Testis (tissue), 3 donors: ENCODE data around the gene LRP1B. TPM values are rescaled to one million over a fixed set of nuclear protein-coding genes. Genes with fewer than 3 reads are reported as not detected.

Experiments
- DNase-seq: peaks from one replicate; pipeline ENCODE4 v3.0.0-alpha.2; 2019
- H3K27ac ChIP-seq, 2 donors: fragments of 200-600 bp; sonication (generic); one replicate each; pipeline ENCODE4 v1.5.1; 2019
- H3K27me3 ChIP-seq: fragments of 200-600 bp; sonication (generic); one replicate; pipeline ENCODE4 v1.5.1; 2019
- H3K36me3 ChIP-seq: fragments of 200-600 bp; sonication (generic); one replicate; pipeline ENCODE4 v1.5.1; 2017; ENCODE audit warnings: low read depth; ENCODE audit errors: missing control alignments
- H3K4me1 ChIP-seq: fragments of 200-600 bp; sonication (generic); one replicate; pipeline ENCODE4 v1.5.1; 2019
- H3K4me3 ChIP-seq, 2 donors: fragments of 200-600 bp; sonication (generic); one replicate each; pipeline ENCODE4 v1.5.1; 2017 to 2019
- H3K9me3 ChIP-seq: fragments of 200-600 bp; sonication (generic); one replicate; pipeline ENCODE4 v1.5.1; 2017
- CTCF ChIP-seq, 3 experiments: fragments of 450-650 bp in 2 of 3; fragments of 200-600 bp in 1 of 3; sonication (generic) in 1 of 3; IDR thresholded peaks; one replicate each; pipeline ENCODE4 v1.5.1; 2016 to 2019; ENCODE audit warnings: antibody characterized with exemption in 3 of 3, mild to moderate bottlenecking in 2 of 3, moderate library complexity in 1 of 3
- POLR2A ChIP-seq: fragments of 450-650 bp; IDR thresholded peaks from one replicate; pipeline ENCODE4 v1.6.1; 2017; ENCODE audit warnings: antibody characterized with exemption, mild to moderate bottlenecking, moderate library complexity
- WGBS, 2 donors: methylation state at CpG; one replicate each; pipeline ENCODE4 v1.1.5; 2018; 5-methylcytosine and 5-hydroxymethylcytosine counted together
- intact Hi-C: fragments of 100-400 bp; cut with DNase I; formaldehyde crosslinking; loops from one replicate; pipeline ENCODE4 v1.15.1; 2023; ENCODE audit warnings: low total_unique reads
- polyA plus RNA-seq: library from polyadenylated mRNA; stranded (reverse); fragments of 350-450 nt; fragmentation: Illumina TruSeq; extraction: RNeasy Lipid Tissue Mini Kit (QIAGEN cat#74804); gene quantifications from one replicate; pipeline ENCODE4 v1.2.3, GENCODE V29; 2014; ENCODE audit warnings: low read depth, low replicate concordance; ENCODE audit not compliant: insufficient read depth
- total RNA-seq, 2 donors: library from RNA; depleted of rRNA; stranded (reverse); fragments of >200 nt; gene quantifications; one replicate each; pipeline ENCODE4 v1.2.3, GENCODE V29; 2016

Gene LRP1B
- total and polyA plus RNA-seq, 3 donors from 2014 or later, result 0.79 to 1.9 (median 0.84) TPM

- no peak for TF ChIP-seq CTCF (IDR thresholded peaks at IDR 0.05)
- no peak for TF ChIP-seq POLR2A
- no peak for DNase-seq
- Histone ChIP-seq H3K36me3 (no peaks in the 10 kb centered on the region), H3K27me3 (no peaks in the 10 kb centered on the region), H3K4me1 (no peaks in the 10 kb centered on the region), H3K9me3 (no peaks in the 10 kb centered on the region), H3K27ac (no peak overlapping the region), H3K4me3 (no peak overlapping the region)
- intact Hi-C loops, result no loop called here
- 79 to 87% methylated on average over 1 of the region's 1 CpG for WGBS, 2 donors
These were observed 89.7 kb downstream of the LRP1B start for GRCh38 chr2:142041105-142041504.

GRCh38 chr2:142040556-142040955 lies 90.3 kb downstream of the LRP1B start:
- intact Hi-C loops, result no loop called here
- H3K36me3 ChIP-seq, result no peaks in the 10 kb centered on the region
- no peaks in the 10 kb centered on the region for H3K27me3 ChIP-seq
- no peak overlapping the region for H3K27ac ChIP-seq
- H3K9me3 ChIP-seq, result no peaks in the 10 kb centered on the region
- H3K4me1 ChIP-seq, result no peaks in the 10 kb centered on the region
- 83 to 86% methylated on average over 1 of the region's 1 CpG for WGBS, 2 donors
- H3K4me3 ChIP-seq, result no peak overlapping the region
- DNase-seq, result no peak
- TF ChIP-seq POLR2A, result no peak
- TF ChIP-seq CTCF (IDR thresholded peaks at IDR 0.05), result no peak

GRCh38 chr2:142038826-142039225 lies 92.0 kb downstream of the LRP1B start:
- Histone ChIP-seq H3K27ac (no peak overlapping the region), H3K36me3 (no peaks in the 10 kb centered on the region), H3K4me1 (no peaks in the 10 kb centered on the region), H3K9me3 (no peaks in the 10 kb centered on the region), H3K27me3 (no peaks in the 10 kb centered on the region), H3K4me3 (no peak overlapping the region)
- TF ChIP-seq POLR2A (no peak), CTCF (IDR thresholded peaks at IDR 0.05) (no peak)
- 88 to 100% methylated on average over 1 of the region's 1 CpG for WGBS, 2 donors
- intact Hi-C loops, result no loop called here
- no peak for DNase-seq

- no peaks in the 10 kb centered on the region for H3K4me1 ChIP-seq
- 61 to 64% methylated on average over 3 of the region's 3 CpGs for WGBS, 2 donors
- no peak overlapping the region for H3K4me3 ChIP-seq
- no peak for TF ChIP-seq POLR2A
- H3K36me3 ChIP-seq, result no peaks in the 10 kb centered on the region
- H3K27ac ChIP-seq, result no peak overlapping the region
- DNase-seq, result no peak
- H3K27me3 ChIP-seq, result no peaks in the 10 kb centered on the region
- intact Hi-C loops, result no loop called here
- H3K9me3 ChIP-seq, result no peaks in the 10 kb centered on the region
These were observed 93.1 kb downstream of the LRP1B start for GRCh38 chr2:142037744-142038143.

- TF ChIP-seq POLR2A (no peak), CTCF (IDR thresholded peaks at IDR 0.05) (no peak)
- intact Hi-C loops, result no loop called here
- 67 to 74% methylated on average over 3 of the region's 3 CpGs for WGBS, 2 donors
- no peaks in the 10 kb centered on the region for H3K4me1 ChIP-seq
- H3K4me3 ChIP-seq, result no peak overlapping the region
- DNase-seq, result no peak
- no peaks in the 10 kb centered on the region for H3K9me3 ChIP-seq
- no peaks in the 10 kb centered on the region for H3K36me3 ChIP-seq
- no peaks in the 10 kb centered on the region for H3K27me3 ChIP-seq
- H3K27ac ChIP-seq, result no peak overlapping the region
These were observed 93.8 kb downstream of the LRP1B start for GRCh38 chr2:142037066-142037465.
